Tibial artery (tissue), 4 donors: ENCODE data around the gene LCLAT1.
A peak's percentile ranks its signal among the peaks of the same experiment; 100 is the strongest.

Source experiments
- DNase-seq, 2 donors: peaks; one replicate each; pipeline ENCODE4 v3.0.0-alpha.2; 2019
- H3K27ac ChIP-seq, 2 donors: fragments of 200-600 bp; sonication (generic) in 1 of 2; 1 replicate in 1 of 2; 2 replicates in 1 of 2; pipeline ENCODE4 v1.5.1; 2018 to 2019; ENCODE audit warnings: mild to moderate bottlenecking in 1 of 2
- H3K27me3 ChIP-seq, 2 donors: fragments of 200-600 bp; sonication (generic) in 1 of 2; one replicate each; pipeline versions ENCODE4 v1.5.1 to v1.6.0; 2016 to 2019
- H3K36me3 ChIP-seq, 3 donors: fragments of 200-600 bp; sonication (generic) in 2 of 3; one replicate each; pipeline ENCODE4 v1.5.1; 2016 to 2019; ENCODE audit warnings: mild to moderate bottlenecking in 2 of 3
- H3K4me1 ChIP-seq, 4 donors: fragments of 200-600 bp; sonication (generic) in 2 of 4; 1 replicate in 3 of 4; 2 replicates in 1 of 4; pipeline ENCODE4 v1.5.1; 2016 to 2019
- H3K4me3 ChIP-seq, 2 donors: fragments of 200-600 bp; sonication (generic) in 1 of 2; 1 replicate in 1 of 2; 2 replicates in 1 of 2; pipeline ENCODE4 v1.5.1; 2018 to 2019; ENCODE audit warnings: mild to moderate bottlenecking in 2 of 2
- H3K9me3 ChIP-seq, 3 donors: fragments of 200-600 bp; sonication (generic) in 1 of 3; one replicate each; pipeline ENCODE4 v1.5.1; 2016 to 2019
- CTCF ChIP-seq, 2 experiments: fragments of 200-600 bp in 1 of 2; fragments of 450-650 bp in 1 of 2; IDR thresholded peaks; one replicate each; pipeline ENCODE4 v1.5.1; 2017 to 2019; ENCODE audit warnings: antibody characterized with exemption in 2 of 2, mild to moderate bottlenecking in 1 of 2, moderate library complexity in 1 of 2
- intact Hi-C: fragments of 100-400 bp; cut with DNase I; formaldehyde crosslinking; loops from one replicate; pipeline ENCODE4 v1.15.0; 2023; ENCODE audit warnings: low total_unique reads

LCLAT1 gene

GRCh38 chr2:30653847-30654246 lies 206.8 kb downstream of the LCLAT1 start:
- H3K27ac ChIP-seq, result no peak overlapping the region
- H3K36me3 ChIP-seq, result no peaks in the 10 kb centered on the region
- no peaks in the 10 kb centered on the region for H3K27me3 ChIP-seq
- TF ChIP-seq CTCF (IDR thresholded peaks at IDR 0.05), result no peak
- peaks cover 0 to 3% (median 0%) of the 10 kb centered on the region in 4 donors for H3K4me1 ChIP-seq
- no peak overlapping the region for H3K4me3 ChIP-seq
- peak; percentile 46 to 74 for DNase-seq
- H3K9me3 ChIP-seq, result no peaks in the 10 kb centered on the region
- intact Hi-C loops, result no loop called here

GRCh38 chr2:30654404-30654803 lies 207.4 kb downstream of the LCLAT1 start:
- H3K27me3 ChIP-seq, result no peaks in the 10 kb centered on the region
- H3K27ac ChIP-seq, result no peak overlapping the region
- DNase-seq, result no peak
- intact Hi-C loops, result no loop called here
- H3K9me3 ChIP-seq, result no peaks in the 10 kb centered on the region
- no peak for TF ChIP-seq CTCF (IDR thresholded peaks at IDR 0.05)
- H3K36me3 ChIP-seq, result no peaks in the 10 kb centered on the region
- H3K4me3 ChIP-seq, result no peak overlapping the region
- H3K4me1 ChIP-seq, result no peaks in the 10 kb centered on the region

DNA sequence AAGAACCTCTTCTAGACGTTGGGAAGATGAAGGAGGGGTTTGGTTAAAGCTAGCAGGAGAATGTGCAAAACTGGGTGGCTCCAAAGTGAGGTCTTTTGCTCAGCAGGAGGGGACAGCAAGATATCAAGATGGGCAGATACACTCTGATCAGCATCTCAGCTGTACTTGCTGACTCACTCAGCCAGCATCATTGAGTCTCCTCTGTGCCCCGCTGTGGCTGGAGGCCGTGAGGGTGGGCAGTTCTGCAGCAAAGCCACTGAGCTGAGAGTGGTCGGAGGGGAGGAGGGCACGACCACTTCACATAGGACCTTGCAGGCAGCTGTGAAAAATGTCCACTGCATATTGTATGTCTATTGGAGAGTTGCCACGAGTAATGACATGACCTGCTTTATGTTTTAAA lies 208.2 kb downstream of the LCLAT1 start:
- intact Hi-C loops, result no loop called here
- no peak for TF ChIP-seq CTCF (IDR thresholded peaks at IDR 0.05)

GRCh38 chr2:30655660-30656059 lies 208.6 kb downstream of the LCLAT1 start:
- Histone ChIP-seq H3K9me3 (no peaks in the 10 kb centered on the region), H3K36me3 (no peaks in the 10 kb centered on the region), H3K27me3 (no peaks in the 10 kb centered on the region), H3K27ac (no peak overlapping the region), H3K4me3 (no peak overlapping the region), H3K4me1 (no peaks in the 10 kb centered on the region)
- TF ChIP-seq CTCF (IDR thresholded peaks at IDR 0.05), result no peak
- intact Hi-C loops, result no loop called here
- DNase-seq, result no peak

More for the DNA sequence above, 208.2 kb downstream of the LCLAT1 start:
- Histone ChIP-seq H3K4me3 (no peak overlapping the region), H3K27me3 (no peaks in the 10 kb centered on the region), H3K4me1 (no peaks in the 10 kb centered on the region), H3K9me3 (no peaks in the 10 kb centered on the region), H3K27ac (no peak overlapping the region), H3K36me3 (no peaks in the 10 kb centered on the region)
- no peak for DNase-seq

GRCh38 chr2:30656079-30656478 lies 209.0 kb downstream of the LCLAT1 start:
- H3K4me3 ChIP-seq, result no peak overlapping the region
- no peak for TF ChIP-seq CTCF (IDR thresholded peaks at IDR 0.05)
- no peaks in the 10 kb centered on the region for H3K36me3 ChIP-seq
- H3K9me3 ChIP-seq, result no peaks in the 10 kb centered on the region
- H3K27ac ChIP-seq, result no peak overlapping the region
- DNase-seq, result no peak
- no peaks in the 10 kb centered on the region for H3K27me3 ChIP-seq
- intact Hi-C loops, result no loop called here
- H3K4me1 ChIP-seq, result no peaks in the 10 kb centered on the region
